GM12872 (cell line): Measurements from ENCODE around the gene CIDEB.

ENCODE experiments used
- TF ChIP-seq, protein P1 (sequence below): IDR thresholded peaks from 3 replicates; pipeline ENCODE4 v1.5.1; 2011; ENCODE audit warnings: low read depth, mild to moderate bottlenecking, low read length, moderate library complexity; ENCODE audit not compliant: insufficient read depth

CIDEB gene

DNA sequence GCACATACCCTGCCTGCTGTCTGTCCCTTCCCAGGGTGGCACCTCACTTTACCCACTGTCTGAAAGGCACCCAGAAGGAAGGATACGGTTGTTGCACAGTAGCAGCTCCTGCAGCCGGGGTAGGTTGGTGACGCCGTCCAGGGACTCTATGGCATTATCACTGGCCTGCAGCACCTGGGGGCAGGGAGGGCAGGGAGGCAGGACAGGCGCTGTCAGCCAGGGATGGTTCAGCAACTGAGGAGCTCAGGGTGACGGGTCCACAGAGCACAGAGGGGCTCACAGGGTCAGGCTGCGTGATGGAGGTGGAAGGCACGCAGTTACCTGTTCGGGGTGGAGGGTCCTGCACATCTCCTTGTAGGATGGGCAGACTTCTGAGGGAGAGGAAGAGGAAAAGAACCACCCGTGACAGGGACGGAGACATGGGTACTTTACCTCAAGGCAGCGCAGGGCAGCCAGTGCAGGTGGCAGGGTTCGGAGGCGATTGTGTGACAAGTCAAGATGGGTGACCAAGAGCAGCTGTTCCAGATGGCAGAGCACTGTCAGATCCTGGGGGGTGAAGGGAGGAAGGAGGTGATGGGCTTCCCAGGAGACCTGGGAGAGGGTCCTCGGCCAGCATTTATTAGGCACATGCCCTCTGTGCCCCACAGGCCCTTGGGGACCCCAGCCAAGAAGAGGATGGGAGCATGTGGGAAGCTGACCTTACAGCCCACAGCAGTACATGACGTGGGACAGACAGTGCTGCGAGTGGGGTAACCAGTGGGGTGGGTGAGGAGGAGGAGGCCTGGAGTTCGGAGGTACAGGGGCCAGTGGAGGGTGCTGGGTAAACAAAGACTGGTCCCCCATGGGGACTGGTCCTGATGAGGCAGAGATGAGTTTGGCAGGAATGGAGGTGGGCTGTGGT, 41.2 kb downstream of the CIDEB start:
- TF ChIP-seq, protein P1, sequence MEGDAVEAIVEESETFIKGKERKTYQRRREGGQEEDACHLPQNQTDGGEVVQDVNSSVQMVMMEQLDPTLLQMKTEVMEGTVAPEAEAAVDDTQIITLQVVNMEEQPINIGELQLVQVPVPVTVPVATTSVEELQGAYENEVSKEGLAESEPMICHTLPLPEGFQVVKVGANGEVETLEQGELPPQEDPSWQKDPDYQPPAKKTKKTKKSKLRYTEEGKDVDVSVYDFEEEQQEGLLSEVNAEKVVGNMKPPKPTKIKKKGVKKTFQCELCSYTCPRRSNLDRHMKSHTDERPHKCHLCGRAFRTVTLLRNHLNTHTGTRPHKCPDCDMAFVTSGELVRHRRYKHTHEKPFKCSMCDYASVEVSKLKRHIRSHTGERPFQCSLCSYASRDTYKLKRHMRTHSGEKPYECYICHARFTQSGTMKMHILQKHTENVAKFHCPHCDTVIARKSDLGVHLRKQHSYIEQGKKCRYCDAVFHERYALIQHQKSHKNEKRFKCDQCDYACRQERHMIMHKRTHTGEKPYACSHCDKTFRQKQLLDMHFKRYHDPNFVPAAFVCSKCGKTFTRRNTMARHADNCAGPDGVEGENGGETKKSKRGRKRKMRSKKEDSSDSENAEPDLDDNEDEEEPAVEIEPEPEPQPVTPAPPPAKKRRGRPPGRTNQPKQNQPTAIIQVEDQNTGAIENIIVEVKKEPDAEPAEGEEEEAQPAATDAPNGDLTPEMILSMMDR: no peak

DNA sequence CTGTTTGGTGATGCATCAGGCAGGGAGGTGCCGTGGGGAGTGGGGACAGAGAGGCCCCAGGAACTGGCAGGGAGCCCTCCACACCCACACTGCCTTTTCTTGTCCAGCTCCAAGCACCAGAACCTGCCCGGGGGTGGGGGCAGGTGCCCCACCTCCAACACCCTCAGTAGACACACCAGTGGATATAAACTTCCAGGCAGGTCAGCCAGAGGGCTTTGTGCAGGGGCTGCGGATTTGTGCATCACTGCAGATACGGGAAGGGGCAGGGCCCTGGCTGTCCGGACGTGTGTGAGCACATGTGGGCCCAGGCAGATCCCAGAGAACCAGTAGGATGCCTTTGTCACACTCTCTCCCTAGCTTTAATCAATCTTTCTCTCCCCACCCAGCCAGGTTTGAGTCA, 43.5 kb downstream of the CIDEB start:
- TF ChIP-seq, protein P1: no peak

DNA sequence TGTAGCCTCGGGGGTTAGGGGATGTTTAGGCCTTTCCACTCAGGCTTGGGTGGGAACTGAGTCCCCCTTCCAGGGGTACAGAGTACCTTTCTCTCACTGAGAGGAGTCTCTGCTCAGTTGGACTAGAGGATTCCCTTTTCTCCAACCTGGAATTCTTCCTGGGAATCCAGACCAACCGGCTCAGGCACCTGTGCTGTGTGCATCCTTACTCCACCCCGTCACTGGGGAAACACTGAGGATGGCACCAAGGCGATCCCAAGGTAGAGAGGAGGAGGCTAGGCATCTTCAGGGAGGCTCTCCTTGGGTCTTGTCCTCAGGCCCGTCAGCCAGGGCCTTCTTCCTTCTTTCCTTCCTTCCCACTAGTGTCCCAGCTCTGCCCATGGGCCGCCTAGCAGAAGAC, 43.9 kb downstream of the CIDEB start:
- TF ChIP-seq, protein P1: no peak

DNA sequence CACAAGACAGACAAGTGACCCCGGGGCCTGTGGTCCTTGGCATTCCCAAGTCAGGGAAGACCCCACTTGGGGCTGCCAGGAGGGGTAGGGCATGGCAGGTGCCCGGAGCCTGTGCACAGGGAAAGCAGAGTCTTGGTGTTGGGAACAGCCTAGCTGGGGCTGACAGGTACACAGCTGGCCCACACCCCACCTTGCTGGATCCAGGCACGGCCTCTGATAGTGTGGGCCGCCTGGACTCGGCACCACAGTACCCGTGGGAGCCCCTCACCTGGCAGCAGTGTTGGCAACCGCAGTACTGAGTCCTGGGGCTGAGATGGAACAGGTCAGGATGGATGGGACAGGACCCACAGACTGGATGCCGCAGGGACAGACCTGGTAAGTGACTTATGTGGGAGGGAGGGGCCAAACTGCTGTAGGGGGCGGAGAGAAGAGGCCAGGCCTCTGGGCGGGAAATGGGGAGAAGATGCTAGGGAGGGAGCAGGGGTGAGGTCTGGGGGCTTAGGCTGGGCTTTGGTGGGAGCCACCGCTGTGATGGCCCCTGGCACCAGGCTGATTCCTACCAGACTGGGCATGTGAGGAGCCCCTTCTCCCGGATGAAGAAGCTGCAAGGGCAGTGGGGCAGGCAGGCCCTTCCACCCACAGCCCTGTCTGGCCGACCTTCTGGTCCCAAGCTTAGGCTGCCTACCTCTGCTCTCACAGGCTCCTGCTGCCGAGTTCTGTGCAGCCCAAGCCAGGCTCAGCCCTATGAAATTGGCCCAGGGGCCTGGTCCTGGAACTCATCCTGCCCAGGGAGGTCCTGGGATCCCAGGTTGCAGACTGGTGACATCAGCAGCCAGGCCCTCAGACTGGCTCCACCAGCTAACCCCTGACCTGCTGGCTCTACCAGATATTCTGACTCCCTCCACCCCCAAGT, 44.7 kb downstream of the CIDEB start, which contains the start of gene TGM1:
Gene TGM1, minus strand, starts transcription at position 357 of the 913 bp plus-strand sequence. CDS start 825 bp downstream, outside the sequence.
- TF ChIP-seq, protein P1: no peak

DNA sequence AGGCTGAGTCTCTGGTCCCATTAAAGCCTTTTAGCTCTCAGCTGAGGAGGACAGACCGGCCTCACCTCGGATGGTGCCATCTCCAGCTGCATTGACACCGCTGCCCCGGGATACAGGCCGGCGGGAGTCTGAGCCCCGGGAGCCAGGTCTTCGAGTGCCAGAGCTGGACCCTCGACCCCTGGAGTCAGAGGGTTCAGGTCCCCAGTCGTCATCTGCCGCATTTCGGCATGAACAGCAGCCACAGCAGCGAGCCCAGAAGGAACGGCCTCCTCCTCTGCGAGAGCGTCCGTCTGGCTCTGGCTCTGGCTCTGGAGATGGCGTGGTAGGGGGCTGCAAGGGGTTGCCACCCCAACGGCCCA, 45.8 kb downstream of the CIDEB start:
- TF ChIP-seq, protein P1: no peak

DNA sequence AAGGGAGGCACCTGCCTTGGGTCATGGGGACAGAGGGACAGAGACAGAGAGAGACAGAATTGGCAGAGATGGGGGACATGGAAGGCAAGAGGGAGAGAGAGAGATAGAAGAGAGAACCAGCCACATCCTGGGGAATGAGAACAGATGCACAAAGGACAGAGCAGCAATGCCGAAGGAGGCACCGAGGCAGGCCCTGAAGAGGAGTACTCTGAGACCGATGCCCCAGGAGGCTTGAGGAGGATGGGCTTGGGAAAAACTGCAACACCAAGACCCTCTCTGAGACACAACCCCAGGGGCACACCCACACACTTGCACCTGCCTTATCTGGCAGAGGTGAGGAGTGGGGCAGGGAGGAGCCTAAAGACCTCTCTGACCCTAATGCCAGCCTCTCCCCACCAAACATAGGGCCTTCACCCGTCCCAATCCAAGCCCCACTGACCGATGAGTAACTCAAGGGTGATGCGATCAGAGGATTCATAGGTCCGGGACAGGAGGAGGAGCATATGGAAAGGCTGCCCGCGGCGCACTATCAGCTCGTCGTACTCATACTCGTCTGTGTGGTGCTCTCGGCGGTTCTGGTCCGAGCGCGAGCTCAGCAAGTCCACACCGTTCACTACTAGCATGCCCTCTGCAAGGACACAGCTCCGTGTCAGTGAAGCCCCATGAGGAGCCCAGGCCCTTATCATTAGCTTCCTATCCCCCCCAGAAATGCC, 46.4 kb downstream of the CIDEB start:
- TF ChIP-seq, protein P1: no peak
